Measurements from ENCODE around the gene RAP1GAP.

RAP1GAP gene

DNA sequence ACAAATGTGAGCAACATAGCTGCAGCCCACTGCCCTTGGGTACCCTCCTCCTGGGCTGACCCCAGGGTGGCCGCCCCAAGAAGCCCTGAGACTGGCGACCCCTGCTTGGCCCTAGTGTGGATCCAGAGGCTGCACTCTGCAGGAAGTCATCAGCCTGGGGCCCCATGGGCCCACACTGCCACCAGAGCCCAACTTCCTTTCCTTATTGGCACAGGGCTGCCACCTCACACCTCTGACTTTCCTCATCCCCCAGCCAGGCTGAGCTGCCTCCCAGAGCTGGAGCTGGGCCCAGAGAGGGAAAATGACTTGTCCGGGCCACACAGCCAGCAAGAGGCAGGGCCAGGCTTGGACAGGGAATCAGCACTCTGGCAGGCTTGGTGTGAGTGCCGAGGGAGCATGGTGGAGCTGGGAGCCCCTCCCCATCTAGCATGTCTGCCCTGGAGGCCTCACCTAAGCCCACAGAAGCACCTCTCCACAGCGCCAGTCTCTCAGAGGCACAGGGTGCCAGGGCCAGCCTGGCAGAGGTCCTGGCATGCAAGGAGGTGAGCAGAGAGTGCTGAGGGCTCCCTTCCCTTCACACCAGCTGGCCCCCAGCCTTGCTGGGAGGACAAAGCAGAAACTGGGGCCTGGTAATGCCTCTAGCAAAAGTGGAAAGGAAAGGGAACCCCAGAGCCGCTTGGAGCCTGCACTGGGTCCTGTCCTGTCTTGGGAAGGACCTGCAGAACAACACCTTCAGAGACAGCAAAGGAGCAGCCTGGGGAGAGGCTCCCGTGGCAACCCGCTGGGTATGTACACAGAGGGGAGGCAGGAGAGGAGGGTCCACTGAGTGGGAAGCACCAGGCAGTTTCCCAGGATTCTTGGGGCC is 3.2 kb downstream of the RAP1GAP start:
- no peak overlapping the region for H3K27ac ChIP-seq (ENCODE audit: low read length)

GRCh38 chr1:21664806-21665588 is 4.2 kb downstream of the RAP1GAP start:
- no peaks in the 10 kb centered on the region for H3K9me3 ChIP-seq (ENCODE audit: control insufficient read depth, low read depth, low read length)
- no peak overlapping the region for H3K4me3 ChIP-seq (ENCODE audit: low read length)
- no peaks in the 10 kb centered on the region for H3K36me3 ChIP-seq (ENCODE audit: control insufficient read depth, low read depth, low read length)
- no peak overlapping the region for H3K9ac ChIP-seq (ENCODE audit: low read length)
- no peak overlapping the region for H3K27ac ChIP-seq (ENCODE audit: low read length)
- H3K4me1 ChIP-seq (ENCODE audit: control insufficient read depth, low read depth, low read length), result peaks cover 2% of the 10 kb centered on the region
- peaks cover 37% of the 10 kb centered on the region for H3K27me3 ChIP-seq (ENCODE audit: control insufficient read depth, insufficient read depth, low read length)

More for the DNA sequence above, 3.2 kb downstream of the RAP1GAP start:
- Histone ChIP-seq H3K4me1 (ENCODE audit: control insufficient read depth, low read depth, low read length) (peaks cover 10% of the 10 kb centered on the region), H3K36me3 (ENCODE audit: control insufficient read depth, low read depth, low read length) (no peaks in the 10 kb centered on the region), H3K4me3 (ENCODE audit: low read length) (no peak overlapping the region), H3K9me3 (ENCODE audit: control insufficient read depth, low read depth, low read length) (no peaks in the 10 kb centered on the region), H3K9ac (ENCODE audit: low read length) (no peak overlapping the region), H3K27me3 (ENCODE audit: control insufficient read depth, insufficient read depth, low read length) (peaks cover 37% of the 10 kb centered on the region)

- H3K9me3 ChIP-seq (ENCODE audit: control insufficient read depth, low read depth, low read length), result no peaks in the 10 kb centered on the region
- H3K27me3 ChIP-seq (ENCODE audit: control insufficient read depth, insufficient read depth, low read length), result peaks cover 36% of the 10 kb centered on the region
- H3K4me3 ChIP-seq (ENCODE audit: low read length), result no peak overlapping the region
- no peaks in the 10 kb centered on the region for H3K4me1 ChIP-seq (ENCODE audit: control insufficient read depth, low read depth, low read length)
- no peak overlapping the region for H3K9ac ChIP-seq (ENCODE audit: low read length)
- no peak overlapping the region for H3K27ac ChIP-seq (ENCODE audit: low read length)
- H3K36me3 ChIP-seq (ENCODE audit: control insufficient read depth, low read depth, low read length), result no peaks in the 10 kb centered on the region
These were observed 5.0 kb downstream of the RAP1GAP start for GRCh38 chr1:21663951-21664805.

DNA sequence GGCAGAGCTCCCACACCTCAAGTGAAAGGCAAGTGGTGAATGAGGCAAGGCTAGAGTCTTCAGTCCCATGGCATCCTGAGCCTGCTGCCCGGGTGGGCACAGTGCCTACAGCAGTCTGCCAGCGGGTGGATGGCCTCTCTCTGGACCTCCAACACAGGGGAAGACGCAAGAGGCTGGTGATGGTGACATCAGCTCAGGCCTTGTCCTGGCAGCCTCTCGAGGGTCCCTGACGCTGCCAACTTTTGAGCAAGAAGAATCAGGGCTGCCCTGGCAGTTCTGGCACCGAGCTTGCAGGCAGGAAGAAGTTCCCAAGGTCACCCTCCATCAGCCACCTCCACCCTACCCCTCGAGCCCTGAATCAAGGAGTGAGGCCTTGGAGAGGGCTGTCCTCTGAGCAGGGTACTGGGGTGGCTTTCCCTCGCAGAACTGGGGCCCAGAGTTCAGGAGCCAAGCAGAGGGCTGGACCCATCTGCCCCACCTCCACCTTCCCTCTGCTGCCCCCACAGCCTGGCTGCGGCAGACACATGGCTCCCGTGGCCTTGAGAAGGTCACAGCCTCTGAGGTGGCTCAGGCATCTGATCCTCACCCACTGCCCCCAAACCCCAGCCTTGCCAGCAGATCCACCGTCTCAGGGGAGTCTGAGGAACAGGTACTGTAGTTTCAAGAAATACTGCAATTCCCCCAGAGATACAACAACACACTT is 5.8 kb downstream of the RAP1GAP start:
- H3K4me3 ChIP-seq (ENCODE audit: low read length), result no peak overlapping the region
- no peaks in the 10 kb centered on the region for H3K4me1 ChIP-seq (ENCODE audit: control insufficient read depth, low read depth, low read length)
- H3K9me3 ChIP-seq (ENCODE audit: control insufficient read depth, low read depth, low read length), result no peaks in the 10 kb centered on the region
- H3K36me3 ChIP-seq (ENCODE audit: control insufficient read depth, low read depth, low read length), result no peaks in the 10 kb centered on the region
- no peak overlapping the region for H3K27ac ChIP-seq (ENCODE audit: low read length)
- peaks cover 32% of the 10 kb centered on the region for H3K27me3 ChIP-seq (ENCODE audit: control insufficient read depth, insufficient read depth, low read length)
- H3K9ac ChIP-seq (ENCODE audit: low read length), result no peak overlapping the region

GRCh38 chr1:21662426-21663247 is 6.5 kb downstream of the RAP1GAP start:
- no peaks in the 10 kb centered on the region for H3K9me3 ChIP-seq (ENCODE audit: control insufficient read depth, low read depth, low read length)
- no peaks in the 10 kb centered on the region for H3K36me3 ChIP-seq (ENCODE audit: control insufficient read depth, low read depth, low read length)
- H3K27ac ChIP-seq (ENCODE audit: low read length), result no peak overlapping the region
- H3K4me1 ChIP-seq (ENCODE audit: control insufficient read depth, low read depth, low read length), result no peaks in the 10 kb centered on the region
- H3K27me3 ChIP-seq (ENCODE audit: control insufficient read depth, insufficient read depth, low read length), result peaks cover 24% of the 10 kb centered on the region
- H3K9ac ChIP-seq (ENCODE audit: low read length), result no peak overlapping the region
- H3K4me3 ChIP-seq (ENCODE audit: low read length), result no peak overlapping the region

DNA sequence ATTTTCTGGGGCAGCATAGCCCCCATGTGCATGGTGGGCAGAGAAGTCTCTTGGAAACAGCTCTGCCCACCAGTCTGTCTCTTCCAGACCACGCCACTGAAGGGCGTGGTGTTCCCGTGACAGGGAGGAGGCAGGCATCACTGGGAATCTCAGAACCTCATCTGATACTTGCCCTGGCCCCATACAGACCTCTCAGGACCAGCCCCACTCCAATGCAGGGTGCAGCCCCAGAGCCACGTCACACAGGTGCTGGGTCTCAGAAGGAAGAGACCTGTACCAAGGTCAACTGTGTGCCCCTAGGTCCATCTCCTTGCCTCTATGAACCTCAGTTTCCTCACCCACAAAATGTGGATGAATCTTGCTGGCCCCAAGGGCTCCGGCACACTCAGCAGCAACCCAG is 7.3 kb downstream of the RAP1GAP start:
- Histone ChIP-seq H3K36me3 (ENCODE audit: control insufficient read depth, low read depth, low read length) (no peaks in the 10 kb centered on the region), H3K27me3 (ENCODE audit: control insufficient read depth, insufficient read depth, low read length) (peaks cover 20% of the 10 kb centered on the region), H3K9ac (ENCODE audit: low read length) (no peak overlapping the region), H3K9me3 (ENCODE audit: control insufficient read depth, low read depth, low read length) (no peaks in the 10 kb centered on the region), H3K27ac (ENCODE audit: low read length) (no peak overlapping the region), H3K4me3 (ENCODE audit: low read length) (no peak overlapping the region), H3K4me1 (ENCODE audit: control insufficient read depth, low read depth, low read length) (no peaks in the 10 kb centered on the region)

GRCh38 chr1:21659924-21660326 is 9.2 kb downstream of the RAP1GAP start:
- Histone ChIP-seq H3K27ac (ENCODE audit: low read length) (no peak overlapping the region), H3K9me3 (ENCODE audit: control insufficient read depth, low read depth, low read length) (no peaks in the 10 kb centered on the region), H3K4me1 (ENCODE audit: control insufficient read depth, low read depth, low read length) (no peaks in the 10 kb centered on the region), H3K9ac (ENCODE audit: low read length) (no peak overlapping the region), H3K36me3 (ENCODE audit: control insufficient read depth, low read depth, low read length) (no peaks in the 10 kb centered on the region), H3K27me3 (ENCODE audit: control insufficient read depth, insufficient read depth, low read length) (peaks cover 20% of the 10 kb centered on the region), H3K4me3 (ENCODE audit: low read length) (no peak overlapping the region)

DNA sequence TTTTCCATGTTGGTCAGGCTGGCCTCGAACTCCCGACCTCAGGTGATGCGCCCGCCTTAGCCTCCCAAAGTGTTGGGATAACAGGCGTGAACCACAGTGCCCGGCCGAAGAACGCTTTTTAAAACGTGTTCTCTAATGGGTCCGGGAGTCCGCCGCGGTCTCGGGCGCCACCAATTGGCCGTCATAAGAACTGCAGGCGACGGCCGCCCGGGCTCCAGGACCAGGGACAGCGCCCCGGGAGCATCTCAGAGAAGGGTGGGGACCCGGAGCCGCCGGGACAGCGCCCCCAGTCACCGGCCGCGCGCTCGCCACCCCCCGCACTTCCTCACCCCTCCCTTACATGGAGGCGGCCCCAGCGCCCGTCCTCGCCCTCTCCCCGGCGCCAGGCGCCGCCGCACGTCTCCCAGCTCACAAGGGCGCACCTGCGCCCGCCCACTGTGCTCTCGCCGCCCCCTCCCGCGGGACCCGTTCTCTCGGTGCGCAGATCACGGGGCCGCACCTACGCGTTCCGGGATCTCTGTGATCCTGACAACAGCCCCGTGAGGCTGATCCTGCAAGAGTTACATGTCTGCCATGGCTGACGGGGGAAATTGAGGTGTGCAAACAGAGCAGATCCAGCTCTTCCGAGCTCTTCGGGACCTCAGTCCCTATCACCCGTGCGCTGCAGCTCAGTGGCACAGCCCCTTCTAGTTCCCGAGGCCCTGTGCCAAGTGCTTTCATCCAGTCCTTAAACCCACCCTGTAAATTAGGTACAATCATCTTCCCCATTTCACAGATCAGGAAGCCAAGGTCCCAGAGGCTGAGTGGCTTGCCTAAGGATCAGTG is 9.8 kb downstream of the RAP1GAP start:
- Histone ChIP-seq H3K27me3 (ENCODE audit: control insufficient read depth, insufficient read depth, low read length) (peaks cover 20% of the 10 kb centered on the region), H3K4me1 (ENCODE audit: control insufficient read depth, low read depth, low read length) (no peaks in the 10 kb centered on the region), H3K9me3 (ENCODE audit: control insufficient read depth, low read depth, low read length) (no peaks in the 10 kb centered on the region), H3K36me3 (ENCODE audit: control insufficient read depth, low read depth, low read length) (no peaks in the 10 kb centered on the region), H3K27ac (ENCODE audit: low read length) (no peak overlapping the region), H3K4me3 (ENCODE audit: low read length) (peak overlapping the region; percentile 55), H3K9ac (ENCODE audit: low read length) (no peak overlapping the region)

DNA sequence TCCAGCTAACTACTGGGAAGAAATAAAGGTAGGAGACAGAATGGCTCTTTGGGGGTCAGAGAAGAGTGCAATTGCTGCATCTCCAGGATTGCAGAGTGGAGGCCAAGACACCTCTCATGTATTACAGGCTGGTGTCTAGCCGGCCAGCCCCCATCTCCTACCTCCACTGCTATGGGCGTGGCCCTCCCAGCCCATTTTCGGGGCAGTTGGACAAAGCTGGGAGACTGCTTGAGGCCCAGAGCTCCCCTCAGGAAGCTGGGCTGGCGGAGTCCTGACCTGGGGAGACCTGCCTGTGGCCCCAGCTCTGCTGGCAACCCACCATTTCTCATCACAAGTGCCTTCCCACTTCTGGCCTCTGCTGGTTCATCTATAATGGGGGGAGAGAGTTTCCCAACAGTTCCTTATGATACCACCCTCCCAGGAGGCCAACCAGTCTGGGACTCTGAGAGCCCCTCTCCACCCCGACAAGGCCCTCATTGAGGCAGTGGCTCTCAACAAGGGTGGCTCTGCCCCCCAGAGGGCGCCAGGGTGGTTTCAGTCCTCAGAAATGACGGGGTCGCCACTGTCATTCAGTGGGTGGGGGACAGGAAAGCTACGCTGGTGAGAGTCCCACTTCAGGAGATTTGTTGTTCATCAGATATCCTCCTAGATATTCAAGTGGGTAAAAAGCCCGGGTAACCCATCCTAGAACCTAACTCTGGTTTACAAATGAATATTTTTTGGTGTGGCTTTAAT is 11.5 kb downstream of the RAP1GAP start:
- Histone ChIP-seq H3K27ac (ENCODE audit: low read length) (no peak overlapping the region), H3K36me3 (ENCODE audit: control insufficient read depth, low read depth, low read length) (no peaks in the 10 kb centered on the region), H3K9ac (ENCODE audit: low read length) (no peak overlapping the region), H3K4me1 (ENCODE audit: control insufficient read depth, low read depth, low read length) (no peaks in the 10 kb centered on the region), H3K27me3 (ENCODE audit: control insufficient read depth, insufficient read depth, low read length) (peaks cover 24% of the 10 kb centered on the region), H3K9me3 (ENCODE audit: control insufficient read depth, low read depth, low read length) (no peaks in the 10 kb centered on the region), H3K4me3 (ENCODE audit: low read length) (no peak overlapping the region)

Data from iPS-18a (cell line).